GM19468 (cell line): ENCODE data around the gene IRAK1.

Source experiments
- ATAC-seq: cut with Tn5 transposase; IDR thresholded peaks from one replicate; pipeline ENCODE4 v1.9.1; 2021; ENCODE audit warnings: mild to moderate bottlenecking, moderate library complexity, moderate number of reproducible peaks; ENCODE audit not compliant: unreplicated experiment; ENCODE audit errors: extremely low read depth

IRAK1 gene

DNA sequence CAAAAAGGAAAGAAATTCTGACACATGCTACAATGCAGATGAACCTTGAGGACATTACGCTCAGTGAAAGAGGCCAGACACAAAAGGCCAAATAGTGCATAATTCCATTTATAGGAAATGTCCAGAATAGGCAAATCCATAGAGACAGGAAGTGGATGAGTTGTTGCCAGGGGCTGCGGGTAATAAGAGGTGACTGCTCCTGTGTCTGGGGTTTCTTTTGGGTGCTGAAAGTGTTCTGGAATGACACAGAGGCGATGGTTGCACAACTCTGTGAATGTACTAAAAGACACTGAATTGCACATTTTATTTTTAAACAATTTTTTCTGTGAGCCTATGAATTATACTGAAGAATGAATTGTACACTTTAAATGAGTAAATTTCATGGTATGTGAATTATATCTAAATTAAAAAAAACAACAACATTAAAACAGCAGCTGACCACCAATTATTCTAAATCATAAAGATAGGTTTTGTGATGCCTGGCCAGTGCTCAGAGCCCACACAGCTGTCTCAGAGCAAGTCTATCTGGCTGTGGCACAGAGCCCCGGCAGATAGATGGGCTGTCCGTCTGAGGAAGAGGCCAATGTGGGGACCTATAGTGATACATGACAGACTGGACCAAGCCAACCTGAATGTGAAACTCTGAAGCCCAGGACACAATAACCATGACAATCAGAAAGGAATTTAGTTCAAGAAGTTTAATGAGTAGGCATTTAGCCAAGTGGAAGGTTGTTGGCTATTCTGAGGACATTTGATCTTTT lies 23.5 kb upstream of the IRAK1 start:
- ATAC-seq, result no peak

GRCh38 chrX:154040863-154041262 lies 21.2 kb upstream of the IRAK1 start:
- no peak for ATAC-seq

GRCh38 chrX:154040307-154040756 lies 20.6 kb upstream of the IRAK1 start:
- no peak for ATAC-seq

GRCh38 chrX:154039577-154039976 lies 19.9 kb upstream of the IRAK1 start:
- no peak for ATAC-seq

DNA sequence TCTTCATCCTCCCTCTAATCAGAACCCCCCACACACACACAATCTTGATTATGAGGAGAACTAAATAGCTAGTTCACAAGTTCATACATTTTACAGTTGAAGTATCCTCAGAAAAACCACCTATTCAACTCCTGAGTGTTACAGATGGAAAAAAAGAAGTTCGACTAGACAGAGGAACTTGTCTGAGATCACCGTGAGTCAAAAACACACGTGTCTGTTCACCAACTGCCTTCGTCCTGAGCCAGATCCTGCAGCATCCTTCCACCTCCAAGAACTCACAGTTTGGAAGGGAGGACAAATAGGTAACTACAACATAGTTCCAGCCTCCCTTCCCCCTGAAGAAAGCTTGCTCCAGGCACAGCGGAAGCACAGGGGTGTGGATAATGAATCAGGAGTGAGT lies 19.0 kb upstream of the IRAK1 start:
- no peak for ATAC-seq

DNA sequence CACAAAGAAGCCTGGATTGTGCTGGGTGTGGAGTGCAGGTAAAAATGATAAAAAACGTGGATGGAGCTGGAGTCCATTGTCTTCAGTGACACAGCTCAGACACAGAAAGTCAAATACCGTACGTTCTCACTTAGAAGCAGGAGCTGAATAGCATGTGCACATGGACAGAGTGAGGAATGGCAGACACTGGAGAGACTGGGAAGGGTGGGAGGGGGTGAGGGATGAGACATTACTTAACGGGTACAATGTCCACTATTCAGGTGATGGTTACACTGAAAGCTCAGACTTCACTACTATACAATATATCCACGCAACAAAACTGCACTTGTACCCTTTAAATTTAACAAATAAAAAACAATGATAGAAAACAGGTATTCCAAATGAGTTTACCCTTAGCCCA lies 18.1 kb upstream of the IRAK1 start:
- ATAC-seq, result no peak

- no peak for ATAC-seq
Observed at GRCh38 chrX:154036513-154036912, 16.8 kb upstream of the IRAK1 start.

DNA sequence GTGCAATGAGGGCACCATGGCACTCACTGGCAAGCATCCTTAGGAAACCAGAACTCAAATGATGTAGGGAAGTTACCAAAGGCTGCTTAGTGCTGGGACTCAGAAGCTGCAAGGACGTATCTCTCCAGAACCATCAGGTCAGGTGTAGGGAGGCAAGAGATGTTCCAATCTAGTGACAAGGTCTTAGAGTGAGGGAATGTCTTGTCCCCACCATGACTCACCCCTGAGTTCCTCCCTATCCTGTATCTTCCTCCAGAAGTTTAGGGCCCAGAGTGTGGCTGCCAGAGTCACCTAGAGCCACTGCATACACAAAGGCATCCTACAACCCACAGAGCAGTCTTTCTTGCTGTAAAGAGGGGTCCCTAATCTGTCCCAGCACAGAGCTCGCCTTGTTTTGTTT lies 14.1 kb upstream of the IRAK1 start:
- ATAC-seq, result no peak

- no peak for ATAC-seq
Observed at GRCh38 chrX:154032653-154033052, 13.0 kb upstream of the IRAK1 start.

- no peak for ATAC-seq
Observed at GRCh38 chrX:154032160-154032559, 12.5 kb upstream of the IRAK1 start.

DNA sequence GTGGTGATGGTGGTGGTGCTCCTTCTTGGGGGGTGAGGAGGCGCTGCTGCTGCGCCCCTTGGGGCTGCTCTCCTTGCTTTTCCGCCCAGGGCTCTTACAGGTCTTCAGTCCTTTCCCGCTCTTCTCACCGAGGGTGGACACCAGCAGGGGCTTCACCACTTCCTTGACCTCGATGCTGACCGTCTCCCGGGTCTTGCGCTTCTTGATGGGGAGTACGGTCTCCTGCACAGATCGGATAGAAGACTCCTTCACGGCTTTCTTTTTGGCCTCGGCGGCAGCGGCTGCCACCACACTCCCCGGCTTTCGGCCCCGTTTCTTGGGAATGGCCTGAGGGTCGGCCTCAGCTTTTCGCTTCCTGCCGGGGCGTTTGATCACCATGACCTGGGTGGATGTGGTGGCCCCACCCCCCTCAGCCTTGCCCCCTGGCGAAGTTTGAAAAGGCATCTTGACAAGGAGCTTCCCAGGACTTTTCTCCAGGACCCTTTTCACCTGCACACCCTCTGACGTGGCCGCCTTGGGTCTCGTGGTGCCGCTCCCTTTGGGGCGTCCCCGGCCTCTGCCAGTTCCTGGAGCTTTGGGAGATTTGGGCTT lies 11.1 kb upstream of the IRAK1 start:
- ATAC-seq, result no peak

GRCh38 chrX:154030266-154030665 lies 10.6 kb upstream of the IRAK1 start:
- no peak for ATAC-seq

- no peak for ATAC-seq
Observed at GRCh38 chrX:154029439-154029838, 9.7 kb upstream of the IRAK1 start.

- no peak for ATAC-seq
Observed at GRCh38 chrX:154028502-154029184, 8.9 kb upstream of the IRAK1 start.

DNA sequence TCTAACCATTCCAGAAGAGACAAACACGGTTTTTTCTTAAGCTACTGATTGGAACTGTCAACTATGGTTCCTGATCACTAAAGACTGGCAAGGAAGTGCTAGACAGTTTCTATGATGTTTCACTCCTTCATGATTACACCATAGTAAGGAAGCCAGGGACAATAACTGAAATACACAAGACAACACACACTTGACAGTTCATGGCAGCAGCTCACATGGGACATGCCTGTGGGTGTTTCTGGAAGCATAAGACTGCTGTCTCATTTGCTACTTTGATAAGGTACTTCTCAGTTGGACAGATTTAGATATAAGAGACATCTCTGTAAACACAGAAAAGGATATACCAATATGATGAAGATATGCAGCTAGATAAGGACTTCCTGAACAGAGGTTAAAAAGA lies 8.3 kb upstream of the IRAK1 start:
- no peak for ATAC-seq

DNA sequence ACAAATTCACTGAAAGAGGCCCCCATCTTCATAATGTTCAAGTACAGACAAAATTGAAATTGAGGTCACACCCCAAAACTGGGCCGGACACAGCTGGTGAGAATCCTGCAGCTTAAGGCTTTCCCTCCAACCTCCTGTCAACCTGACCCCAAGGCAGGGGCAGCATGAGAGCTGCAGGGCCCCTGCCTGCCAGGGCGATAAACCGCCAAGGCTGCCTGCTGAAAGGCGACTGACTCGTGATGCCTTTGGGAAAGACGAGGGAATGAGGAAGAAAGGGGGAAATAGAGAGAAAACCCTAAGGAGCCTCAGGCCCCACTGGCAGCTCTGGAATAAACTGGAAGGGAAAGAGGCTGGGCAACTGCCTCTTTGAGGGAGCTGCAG lies 7.3 kb upstream of the IRAK1 start:
- no peak for ATAC-seq

DNA sequence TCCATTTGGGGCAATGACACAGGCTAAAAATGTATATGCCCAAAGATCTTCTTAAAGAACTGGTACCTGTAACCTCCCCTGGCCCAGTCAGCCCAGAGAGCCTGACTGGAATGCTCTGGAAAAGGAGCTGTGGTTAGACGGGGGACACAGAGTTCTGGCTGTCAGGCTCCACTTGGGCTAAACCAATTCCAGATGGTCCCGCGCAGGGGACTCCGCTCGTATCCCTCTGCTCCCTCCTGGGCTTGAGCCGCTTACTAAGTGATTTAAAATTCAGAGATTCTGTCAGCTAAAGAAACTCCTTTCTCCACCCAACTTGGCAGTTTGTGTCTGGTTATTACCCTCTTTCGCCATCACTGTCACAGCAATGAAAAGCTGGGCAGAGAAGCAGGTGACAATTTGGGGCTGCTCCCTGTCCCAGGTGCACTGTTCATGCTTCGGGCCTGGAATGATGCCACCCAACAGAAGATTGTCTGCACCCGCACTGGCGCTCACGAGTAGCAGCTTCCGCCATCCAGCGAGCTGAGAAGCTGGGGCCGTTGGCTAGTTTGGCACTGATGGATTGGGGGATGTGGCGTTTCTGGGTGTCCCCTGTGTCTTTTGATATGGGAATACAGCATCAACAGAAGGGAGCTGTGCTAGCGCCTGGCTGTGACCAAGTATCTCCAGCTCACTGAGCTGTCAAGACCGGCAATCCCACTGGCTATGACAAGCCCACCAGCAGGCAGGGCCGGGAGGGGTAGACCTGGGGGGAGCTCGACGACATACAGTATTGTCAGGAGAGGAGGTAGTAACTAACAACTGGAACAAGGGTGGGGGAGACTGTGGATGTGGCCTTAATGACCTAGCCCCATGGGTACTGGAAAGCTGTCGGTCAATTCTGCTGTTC lies 6.7 kb upstream of the IRAK1 start:
- ATAC-seq, result no peak

DNA sequence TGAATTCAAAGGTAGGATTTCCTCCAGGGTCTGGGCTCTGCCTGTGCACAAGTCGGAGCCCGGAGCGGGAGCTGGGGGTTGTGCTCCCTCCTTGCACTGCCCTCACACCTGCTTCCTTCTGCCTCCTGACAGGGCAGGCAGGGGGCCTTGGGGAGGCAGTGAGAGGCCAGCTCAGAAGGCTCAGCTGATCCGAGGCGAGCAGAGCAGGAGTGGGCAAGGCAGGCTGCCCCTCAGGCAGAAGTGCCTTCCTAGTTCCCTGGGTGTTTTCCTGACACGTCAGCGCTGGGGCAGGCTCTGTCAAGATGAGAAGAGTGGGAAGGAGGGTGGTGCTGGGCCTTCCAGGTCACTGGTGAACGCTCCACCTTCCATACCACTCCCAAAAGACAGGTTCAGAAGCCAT lies 5.5 kb upstream of the IRAK1 start:
- no peak for ATAC-seq

- ATAC-seq, result no peak
Observed at GRCh38 chrX:154024271-154024670, 4.6 kb upstream of the IRAK1 start.

DNA sequence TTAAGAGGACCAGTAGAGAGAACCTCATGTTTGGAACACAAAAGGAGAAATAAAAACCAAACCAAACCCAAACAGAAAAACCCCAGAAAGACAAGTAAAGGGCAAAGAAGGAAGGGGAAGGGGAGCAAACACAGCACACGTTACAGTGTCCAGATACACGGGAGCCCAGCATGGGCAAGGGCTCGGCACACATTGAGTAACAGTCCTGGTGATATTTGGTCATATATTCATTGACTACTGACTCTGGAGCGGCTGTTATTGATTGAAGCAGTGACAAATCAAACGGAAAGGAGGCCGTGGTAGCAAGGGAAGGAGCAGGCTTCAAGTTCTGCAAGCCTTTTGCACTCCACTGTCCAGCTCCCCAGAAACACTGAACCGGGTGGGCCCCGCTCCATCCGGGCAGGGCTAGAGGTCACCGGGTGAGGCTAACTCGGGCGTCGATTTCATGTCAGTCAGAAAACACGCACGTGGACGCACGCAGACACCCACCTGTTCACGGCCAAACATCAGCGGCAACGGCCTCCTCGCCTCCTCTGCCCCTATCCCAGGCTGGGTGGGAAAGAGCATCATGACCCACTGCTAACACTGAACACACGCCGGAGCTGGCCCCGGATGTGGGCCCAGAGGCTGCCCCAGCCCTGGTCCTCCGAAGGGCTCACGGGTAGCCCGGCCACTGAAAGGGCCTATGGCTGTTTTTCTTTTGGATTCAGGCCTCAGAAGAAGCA lies 3.7 kb upstream of the IRAK1 start:
- ATAC-seq, result no peak
